Inferior parietal cortex (tissue), 1 donor: ENCODE results near the gene FAP.
A peak's percentile ranks its signal among the peaks of the same experiment; 100 is the strongest.

ENCODE experiments used
- DNase-seq: peaks from one replicate; pipeline ENCODE4 v3.0.0-alpha.2; 2016; ENCODE audit errors: extremely low spot score

The FAP gene

GRCh38 chr2:162242586-162243280 lies 512 bp downstream of the FAP start:
- DNase-seq: no peak

DNA sequence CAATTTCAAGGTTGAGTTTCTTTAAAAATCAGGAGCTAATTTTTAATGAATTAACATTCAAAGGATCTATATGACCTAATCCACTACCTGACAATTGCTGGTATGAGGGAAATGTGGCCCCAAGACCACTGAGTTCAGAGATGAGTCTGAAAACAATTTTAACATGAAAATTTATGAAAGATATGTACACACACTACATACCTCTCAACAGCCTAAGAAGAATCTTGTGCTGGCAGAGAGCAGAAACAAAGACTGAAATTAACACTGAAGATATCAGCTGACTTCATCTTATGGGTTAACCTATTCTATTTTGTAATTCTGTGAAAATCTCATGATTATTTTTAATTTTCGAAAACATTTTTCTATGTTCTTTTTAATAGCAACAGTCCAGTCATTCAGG lies 1.7 kb downstream of the FAP start:
- no peak for DNase-seq

DNA sequence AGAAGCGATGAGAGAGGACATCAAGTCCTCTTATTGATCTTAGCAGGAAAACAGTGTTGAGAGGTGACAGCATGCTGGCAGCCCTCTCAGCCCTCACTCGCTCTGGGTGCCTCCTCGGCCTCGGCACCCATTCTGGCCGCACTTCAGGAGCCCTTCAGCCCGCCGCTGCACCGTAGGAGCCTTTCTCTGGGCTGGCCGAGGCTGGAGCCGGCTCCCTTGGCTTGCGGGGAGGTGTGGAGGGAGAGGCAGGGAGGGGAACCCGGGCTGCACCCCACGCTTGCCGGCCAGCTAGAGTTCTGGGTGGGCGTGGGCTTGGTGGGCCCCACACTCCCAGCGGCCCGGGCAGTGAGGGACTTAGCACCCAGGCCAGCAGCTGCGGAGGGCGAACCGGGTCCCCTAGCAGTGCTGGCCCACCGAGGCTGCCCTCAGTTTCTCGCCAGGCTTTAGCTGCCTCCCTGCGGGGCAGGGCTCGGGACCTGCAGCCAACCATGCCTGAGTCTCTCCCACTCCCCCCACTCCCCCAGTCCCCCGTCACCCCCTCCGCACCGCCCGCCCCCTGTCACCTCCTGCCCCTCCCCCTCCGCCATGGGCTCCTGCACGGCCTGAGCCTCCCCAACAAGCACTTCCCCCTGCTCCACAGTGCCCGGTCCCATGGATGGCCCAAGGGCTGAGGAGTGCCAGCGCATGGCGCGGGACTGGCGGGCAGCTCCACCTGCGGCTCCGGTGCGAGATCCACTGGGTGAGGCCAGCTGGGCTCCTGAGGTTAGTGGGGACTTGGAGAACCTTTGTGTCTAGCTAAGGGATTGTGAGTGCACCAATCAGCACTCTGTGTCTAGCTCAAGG lies 8.4 kb downstream of the FAP start:
- no peak for DNase-seq

DNA sequence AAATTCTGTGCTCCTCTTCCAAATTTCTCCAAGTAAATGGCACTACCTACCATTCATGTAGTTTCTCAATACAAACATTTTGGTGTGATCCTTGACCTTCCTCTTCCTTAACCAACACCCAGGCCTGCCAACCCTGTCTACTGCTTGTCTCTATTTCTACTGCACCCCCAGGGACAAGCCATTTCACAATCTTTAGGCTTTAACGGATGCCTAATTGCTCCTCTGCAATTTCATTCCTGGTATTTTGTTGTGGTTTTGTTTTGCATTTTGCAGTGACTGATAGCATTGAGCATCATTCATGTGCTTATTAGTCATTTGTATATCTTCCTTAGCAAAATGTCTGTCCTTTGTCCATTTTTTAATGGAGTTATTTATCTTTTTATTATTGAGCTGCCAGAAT lies 10.0 kb downstream of the FAP start:
- no peak for DNase-seq

DNA sequence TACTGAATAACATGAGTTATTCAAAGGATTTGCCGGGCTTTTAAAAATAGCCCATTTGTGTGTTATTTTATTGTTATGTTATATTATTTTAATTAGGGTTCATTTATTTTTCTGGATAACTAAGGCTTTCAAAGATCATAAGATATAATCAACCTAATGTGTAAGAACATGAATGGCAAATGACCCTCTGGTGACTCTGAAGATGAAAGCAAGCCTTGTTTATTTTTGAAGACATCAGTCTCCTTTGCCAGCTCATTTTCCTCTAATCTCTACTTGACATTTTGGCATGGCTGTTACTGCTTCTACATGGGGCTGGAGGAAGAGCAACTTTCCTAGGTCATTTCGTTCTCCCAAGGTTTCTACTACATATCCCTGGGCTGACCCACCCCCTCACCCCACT lies 10.6 kb downstream of the FAP start:
- DNase-seq: no peak

GRCh38 chr2:162232027-162232426 lies 11.2 kb downstream of the FAP start:
- no peak for DNase-seq

GRCh38 chr2:162230761-162231160 lies 12.5 kb downstream of the FAP start:
- DNase-seq: no peak

GRCh38 chr2:162226836-162227235 lies 16.4 kb downstream of the FAP start:
- no peak for DNase-seq

DNA sequence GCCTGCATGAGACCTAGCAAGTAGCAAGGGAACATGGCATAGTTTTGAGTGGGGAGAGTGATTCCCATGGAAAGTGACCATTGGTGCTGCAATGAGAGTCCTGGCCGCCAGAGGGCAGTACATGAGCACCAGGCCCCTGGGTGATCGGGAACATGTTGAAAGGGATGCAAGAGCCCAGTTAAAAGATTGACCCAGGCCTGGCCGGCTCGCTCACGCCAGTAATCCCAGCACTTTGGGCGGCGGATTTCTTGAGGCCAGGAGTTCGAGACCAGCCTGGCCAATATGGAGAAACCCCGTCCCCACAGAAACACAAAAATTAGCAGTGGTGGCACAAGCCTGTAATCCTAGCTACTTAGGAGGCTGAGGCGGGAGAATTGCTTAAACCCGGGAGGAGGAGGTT lies 22.2 kb downstream of the FAP start:
- DNase-seq: no peak

DNA sequence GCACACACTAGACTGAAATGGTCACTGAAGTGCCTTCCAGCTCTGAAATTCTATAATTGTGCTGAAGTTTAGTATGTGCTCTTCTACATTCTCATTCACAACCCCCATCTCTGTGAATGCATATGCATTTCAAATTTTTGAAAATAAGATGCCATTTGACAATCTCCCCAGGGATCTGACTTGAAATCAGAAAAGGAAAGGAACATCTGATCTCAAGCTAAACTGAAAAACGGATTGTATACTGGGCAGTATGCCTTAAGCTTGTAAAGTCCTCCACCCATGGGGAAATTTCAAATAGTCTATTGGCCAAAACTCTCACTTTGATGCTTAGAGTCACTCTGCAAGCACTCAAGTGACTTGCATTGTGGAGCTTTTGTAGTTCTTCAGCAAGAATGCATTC lies 22.9 kb downstream of the FAP start:
- no peak for DNase-seq

- no peak for DNase-seq
Measured at GRCh38 chr2:162219426-162219825, 23.8 kb downstream of the FAP start.

DNA sequence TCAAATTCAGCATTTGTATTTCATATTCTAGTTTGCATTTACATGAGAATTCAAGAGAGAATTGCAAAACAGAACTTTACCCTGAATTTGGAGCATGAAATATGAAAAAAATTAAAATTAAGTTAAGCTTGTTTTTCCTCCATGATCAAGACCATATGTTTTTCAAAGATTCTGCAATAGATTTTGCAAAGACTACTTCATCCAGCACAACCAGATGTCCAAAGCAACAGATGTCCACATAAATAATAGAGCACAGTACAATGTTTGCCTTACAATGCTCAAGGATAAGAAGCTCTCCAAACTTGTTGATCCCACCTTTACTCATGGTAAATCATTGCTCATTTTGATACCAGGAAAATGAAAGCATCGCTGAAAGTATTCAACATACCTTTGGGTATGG lies 25.6 kb downstream of the FAP start:
- no peak for DNase-seq

DNA sequence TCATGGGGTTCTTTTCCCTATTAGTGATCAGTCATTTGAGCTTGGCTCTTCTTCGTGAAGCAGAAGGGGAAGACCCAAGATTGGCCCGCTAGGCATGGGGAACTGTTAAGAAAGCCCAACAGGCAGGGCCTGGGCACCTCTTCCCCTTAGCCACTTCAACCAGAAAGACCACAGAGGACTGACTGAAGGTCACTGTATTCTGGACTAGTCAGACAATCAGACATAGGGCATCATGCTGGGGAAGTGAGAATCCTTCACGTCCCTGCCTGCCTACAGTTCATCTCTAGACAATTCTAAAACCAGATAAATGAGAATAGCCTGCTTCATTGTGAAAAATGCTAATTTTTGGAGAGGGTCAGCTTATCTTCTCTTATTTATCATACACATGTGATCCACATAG lies 28.1 kb downstream of the FAP start:
- no peak for DNase-seq

GRCh38 chr2:162212366-162212765 lies 30.9 kb downstream of the FAP start:
- no peak for DNase-seq

DNA sequence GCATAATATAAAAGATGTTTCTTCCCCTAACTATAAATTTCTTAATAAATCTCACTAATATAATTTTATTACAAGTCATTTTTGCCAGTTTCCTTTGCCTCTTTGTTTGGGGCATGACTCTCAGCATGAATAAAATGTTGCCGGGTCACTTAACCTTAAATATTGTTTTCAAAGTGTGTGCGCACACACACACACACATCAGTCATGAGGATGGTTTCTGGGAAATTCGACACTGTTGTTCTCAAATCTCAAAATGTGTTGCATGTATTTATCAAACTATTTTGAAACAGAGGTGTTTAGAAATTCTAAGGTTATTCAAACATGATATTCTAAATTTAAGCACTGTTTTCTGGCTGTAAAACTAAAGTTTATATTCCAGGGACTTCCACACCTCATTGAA lies 31.5 kb downstream of the FAP start:
- DNase-seq: no peak

DNA sequence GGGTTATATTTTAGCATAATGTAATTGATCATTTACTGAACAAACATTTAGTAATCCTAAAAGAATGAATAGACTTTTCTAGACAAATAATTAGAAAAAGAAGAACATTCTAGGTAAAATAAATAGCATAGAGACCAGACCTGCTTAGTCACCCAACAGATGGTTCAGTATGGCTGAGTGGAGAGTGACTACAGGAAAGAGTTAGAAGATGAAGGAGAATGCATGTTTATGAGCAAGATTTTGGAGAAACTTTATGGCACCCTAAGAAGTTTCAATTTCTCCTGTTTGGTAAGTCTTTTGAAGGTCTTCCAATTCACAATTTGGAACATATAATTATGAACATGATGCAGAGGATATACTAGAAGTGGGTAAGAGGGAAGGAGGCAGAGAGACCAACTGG lies 32.9 kb downstream of the FAP start:
- no peak for DNase-seq

GRCh38 chr2:162202203-162202602 lies 41.0 kb downstream of the FAP start:
- DNase-seq: no peak

DNA sequence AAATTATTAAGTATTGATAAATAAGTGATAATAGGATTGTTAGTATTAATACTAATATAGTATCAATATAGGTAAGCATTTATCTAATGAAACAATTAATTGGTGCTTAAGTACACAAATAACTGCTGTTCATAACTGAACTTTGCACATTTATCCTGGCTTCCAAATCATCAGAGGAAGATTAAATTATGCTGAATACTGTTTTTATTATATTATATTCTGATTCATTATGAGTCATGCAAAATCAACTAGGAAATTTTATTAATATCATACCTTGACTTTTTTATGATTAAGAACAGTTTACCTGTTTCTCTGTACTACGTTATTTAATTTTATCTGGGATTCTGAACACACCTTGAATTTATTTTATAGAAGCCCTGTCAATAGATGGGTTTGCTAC lies 42.6 kb downstream of the FAP start:
- no peak for DNase-seq

- no peak for DNase-seq
Measured at GRCh38 chr2:162199913-162200312, 43.3 kb downstream of the FAP start.

DNA sequence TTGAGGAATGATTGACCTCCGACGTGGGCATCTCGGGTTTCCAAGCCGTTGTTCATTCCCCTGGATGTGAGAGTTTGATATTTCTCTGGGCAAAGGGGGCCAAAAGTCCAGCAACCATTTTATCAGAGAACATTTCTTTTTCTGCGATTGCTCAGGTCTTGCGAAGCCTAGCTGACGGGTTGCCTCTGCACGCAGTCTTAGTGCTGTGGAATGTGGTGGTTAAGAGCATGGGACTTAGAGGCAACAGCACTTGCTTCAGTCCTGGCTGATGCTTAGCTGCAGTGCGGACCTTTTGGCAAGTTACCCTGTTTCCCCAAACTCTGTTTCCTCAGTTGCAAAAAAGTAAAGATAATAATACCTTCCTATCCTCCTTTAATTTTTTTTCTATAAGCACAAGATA lies 45.0 kb downstream of the FAP start:
- DNase-seq: no peak

DNA sequence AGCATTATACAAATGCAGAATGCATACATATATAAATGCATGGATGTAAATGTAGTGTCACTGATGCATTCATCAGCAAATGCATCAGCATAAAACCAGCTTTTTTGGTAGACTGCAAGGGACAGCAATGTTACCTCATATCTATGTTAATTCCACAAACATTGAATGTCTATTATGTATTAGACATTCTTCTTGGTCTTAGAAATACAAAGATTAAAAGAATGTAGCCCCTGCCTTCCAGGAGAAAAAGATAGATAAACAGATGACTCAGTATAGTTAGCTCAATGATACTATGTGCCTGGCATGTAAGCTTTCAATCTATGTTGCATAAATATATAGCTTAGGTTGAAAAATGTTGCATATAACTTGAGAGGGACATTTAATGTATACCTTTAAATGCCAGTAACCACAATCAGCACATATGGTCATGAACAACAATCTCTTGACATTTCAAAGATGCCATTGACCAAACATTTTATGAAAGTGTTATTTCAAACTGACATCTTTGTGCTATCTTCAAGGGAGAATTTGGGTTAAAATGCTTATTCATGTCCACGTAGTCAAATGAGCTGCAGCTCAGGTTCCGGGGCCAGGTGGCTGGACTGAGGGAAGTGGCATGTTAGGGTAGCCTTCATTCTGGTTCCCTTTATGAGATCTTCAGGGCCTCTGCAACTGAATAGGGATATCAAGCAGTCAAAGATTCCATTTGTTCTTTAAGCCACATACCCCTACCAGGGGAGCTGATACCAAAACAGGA lies 46.0 kb downstream of the FAP start:
- DNase-seq: no peak

DNA sequence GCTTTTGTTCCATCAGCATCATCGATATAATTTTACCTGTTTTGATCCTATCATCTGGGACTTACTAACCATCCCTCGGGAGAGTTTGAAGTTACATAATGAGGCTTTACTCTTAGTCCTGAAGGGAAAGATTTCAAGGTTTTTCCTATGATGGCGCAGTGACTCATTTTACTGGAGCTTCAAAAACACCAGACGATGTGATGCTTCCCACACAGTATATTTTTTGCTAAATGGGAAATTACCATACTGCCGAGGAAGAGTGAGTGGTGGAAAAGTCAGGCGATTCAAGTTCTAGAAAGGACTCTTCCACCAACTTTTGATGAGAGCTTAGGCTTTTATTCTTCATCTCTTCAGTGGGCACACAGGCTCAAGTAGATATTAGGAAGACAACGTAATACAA lies 46.6 kb downstream of the FAP start:
- DNase-seq: peak; percentile 68

DNA sequence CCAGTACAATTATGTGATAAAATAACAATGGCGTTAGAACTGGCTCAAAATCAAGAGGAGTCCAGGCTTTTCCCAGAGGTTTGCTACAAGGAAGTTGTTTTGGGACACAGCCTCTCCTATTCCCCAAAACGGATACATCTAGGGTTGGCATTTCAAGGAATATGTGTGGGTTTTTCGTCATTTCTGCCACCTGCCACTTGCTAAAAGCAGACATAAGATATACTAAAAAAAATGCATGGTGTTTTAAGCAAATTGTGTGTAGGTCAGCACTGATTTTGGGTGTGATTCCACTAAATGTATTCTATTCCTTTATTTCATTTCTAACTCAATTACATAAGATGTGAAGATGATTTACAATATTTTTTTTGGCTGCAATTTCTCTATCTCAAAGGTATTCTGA lies 54.8 kb downstream of the FAP start:
- DNase-seq: no peak
